ACHN (cell line): Measurements from ENCODE around the gene NDST1.

Experiments used
- DNase-seq: peaks from one replicate; pipeline ENCODE4 v3.0.0-alpha.2; 2015
- in situ Hi-C: cut with HindIII; loops from 2 replicates; pipeline ENCODE4 v1.10.0; 2017; ENCODE audit warnings: low sequenced_read_pairs, low pct_ligation_motif_present, low pct_unique_long_range_greater_than_20kb

NDST1 gene

DNA sequence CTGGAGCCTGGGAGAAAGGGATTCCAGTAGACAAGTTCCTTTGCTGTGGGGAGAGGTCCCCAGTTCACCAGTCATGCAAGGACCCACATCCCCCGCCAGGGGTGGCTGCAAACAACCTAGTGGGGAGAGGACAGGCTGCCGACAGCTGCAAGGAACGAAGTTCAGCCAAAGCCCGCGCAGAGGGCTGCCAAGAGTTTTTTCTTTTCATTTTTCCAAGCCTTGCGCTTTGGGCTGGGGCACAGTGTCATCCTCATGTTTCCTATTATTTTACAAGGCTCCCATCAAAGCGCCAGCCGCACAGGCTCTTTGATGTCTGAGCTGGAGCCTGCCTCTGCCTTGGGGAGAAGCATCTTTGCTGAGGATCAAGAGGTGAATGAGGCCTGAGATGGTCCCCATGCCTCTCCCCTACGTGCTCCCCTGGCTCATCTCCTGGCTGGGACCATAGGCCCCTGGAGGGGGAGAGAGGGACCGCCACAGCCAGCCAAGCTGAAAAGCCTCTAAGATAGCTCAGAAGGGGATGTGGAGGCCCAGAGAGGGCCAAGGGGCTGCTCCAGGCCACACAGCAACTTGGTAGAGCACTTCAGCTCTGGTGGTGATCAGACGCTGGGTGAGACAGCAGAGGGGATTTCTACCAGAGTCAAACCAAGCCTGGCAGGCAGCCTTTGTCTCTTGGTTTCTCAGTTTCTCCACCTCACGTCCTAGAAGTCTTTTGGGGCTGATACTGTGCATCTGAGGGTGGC, 82.1 kb downstream of the NDST1 start:
- in situ Hi-C loops = no loop called here
- no peak for DNase-seq

DNA sequence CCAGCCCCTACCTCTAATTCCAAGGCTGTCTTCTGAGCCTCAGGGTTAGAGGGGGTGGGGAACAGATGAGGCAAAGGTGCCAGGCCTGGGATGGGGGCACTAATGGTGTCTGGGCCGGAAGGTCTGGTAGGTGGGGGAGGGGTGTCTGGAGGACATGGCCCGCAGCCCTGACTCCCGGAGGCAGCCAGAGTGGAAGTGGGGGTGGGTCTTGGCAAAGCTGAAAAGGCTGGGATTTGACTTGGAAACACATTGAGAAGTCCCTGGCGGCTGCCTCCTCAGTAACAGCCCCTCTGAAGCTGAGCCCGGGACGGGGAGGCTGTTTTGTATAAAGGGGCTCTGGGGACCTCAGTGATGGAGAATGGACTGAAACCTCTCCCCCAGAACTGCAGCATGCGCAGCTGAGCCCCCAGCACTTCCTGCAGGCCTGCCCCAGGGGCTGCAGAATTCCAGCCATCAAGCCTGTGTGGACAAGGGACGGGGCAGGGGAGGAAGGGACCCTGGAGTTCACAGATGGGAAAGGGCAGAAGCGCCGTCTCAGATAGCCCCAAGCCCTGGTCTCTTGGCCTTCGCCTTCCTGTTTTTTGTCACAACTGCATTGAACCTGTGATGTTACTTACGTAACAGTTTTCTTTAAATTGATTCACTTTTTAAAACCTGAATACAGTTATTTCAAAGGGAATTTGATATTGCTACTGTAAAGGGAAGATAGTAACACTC, 83.2 kb downstream of the NDST1 start:
- in situ Hi-C loops = no loop called here
- DNase-seq = no peak

DNA sequence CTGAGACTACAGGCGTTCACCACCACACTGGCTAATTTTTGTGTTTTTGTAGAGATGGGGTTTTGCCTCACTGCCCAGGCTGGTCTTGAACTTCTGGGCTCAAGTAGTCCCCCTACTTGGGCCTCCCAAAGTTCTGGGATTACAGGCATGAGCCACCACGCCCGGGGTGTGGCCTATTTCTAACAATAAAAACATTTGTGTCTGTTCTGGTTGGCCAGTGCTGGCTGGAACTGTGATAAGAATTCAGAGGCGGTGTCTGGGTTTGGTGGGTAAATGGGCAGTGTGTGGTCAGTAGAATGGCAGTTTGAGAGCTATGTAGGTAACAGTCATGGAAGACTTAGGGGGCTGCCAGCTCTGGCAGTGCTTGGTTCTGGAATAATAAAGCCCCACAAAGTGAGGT, 85.7 kb downstream of the NDST1 start:
- in situ Hi-C loops = no loop called here
- DNase-seq = no peak

DNA sequence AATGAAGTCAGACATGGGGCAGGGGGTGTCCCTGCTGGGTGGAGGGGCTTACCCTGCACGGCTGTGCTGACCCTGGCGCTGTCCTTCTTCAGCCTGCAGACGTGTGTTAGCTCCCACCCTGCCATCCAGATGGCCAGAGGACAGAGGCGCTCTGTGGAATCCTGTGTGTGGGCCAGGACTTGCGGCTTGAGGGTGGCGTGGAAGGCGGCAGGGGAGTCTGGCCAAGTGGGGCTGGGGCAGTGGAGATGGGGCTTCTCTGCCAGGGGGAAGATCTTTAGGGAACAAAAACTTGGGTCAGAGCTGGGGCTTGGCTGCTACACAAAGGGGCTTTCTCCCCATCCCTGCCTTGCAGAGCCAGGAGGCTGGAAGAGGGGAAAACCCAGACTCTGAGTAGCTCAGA, 86.1 kb downstream of the NDST1 start:
- in situ Hi-C loops = no loop called here
- DNase-seq = no peak

DNA sequence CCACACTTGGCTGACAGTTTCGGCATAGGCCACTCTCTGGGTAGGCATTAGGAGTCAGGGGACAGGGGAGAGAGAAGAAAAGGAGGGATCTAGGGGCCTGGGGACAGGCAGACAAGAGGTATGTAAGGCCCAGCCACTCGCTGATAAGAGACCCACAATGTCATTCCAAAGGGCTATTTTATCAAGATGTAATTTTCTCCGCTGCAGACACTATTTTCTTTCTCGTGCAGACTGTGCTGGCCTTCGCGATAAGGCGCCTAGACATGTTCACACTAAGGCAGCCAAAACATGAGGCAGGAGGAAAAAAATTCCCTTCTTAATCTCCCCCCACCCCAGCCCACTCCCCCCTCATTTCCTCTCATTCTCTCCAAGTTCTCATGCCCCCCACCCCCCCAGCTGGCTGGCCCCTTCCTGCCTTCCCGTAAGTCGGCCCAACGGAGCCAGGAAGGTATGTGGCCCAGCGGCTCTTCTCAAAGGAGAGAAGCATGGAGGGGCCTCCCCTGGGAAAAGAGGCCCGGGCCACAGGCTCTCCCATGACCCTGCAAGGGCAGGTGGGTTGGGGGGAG, 87.6 kb downstream of the NDST1 start:
- in situ Hi-C loops = no loop called here
- DNase-seq = no peak

DNA sequence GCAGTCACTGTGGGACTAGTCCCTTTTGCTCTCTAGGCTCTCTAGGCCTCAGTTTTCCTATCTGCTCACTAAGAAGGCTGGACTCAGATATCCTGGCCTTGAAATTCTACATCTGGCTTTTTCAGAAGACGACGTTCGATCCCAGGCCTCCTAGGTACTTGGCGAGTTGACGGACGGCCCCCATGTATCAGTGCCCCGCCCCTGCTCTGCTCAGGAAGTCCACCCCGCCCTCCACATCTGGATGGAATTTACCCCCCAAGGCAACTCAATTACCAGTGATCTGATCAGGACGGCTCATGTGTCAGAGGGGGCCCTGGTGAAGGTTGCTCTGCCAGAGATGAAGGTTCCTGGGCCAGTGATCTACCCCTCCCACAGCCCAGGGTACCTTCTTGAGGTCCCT, 88.4 kb downstream of the NDST1 start:
- no peak for DNase-seq
- in situ Hi-C loops = no loop called here

DNA sequence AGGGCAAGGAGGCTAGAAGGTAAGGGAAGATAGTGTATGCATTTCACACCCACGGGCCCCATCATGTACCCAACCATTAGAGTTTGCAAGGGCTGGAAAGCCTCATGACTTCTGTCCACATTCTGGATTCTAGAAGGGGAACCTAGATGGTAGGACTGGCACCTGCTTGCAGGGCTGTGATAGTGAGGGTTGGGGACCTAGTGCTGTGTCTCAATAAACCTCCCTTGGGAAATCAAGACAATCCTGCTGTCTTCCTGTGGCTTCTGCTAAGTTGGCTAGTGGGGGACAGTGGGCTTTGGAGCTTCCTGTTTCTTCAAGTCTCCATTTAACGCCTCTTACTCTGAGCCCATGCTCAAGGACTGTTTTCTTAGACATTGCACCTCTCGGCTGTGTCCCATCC, 88.9 kb downstream of the NDST1 start:
- in situ Hi-C loops = no loop called here
- DNase-seq = no peak

DNA sequence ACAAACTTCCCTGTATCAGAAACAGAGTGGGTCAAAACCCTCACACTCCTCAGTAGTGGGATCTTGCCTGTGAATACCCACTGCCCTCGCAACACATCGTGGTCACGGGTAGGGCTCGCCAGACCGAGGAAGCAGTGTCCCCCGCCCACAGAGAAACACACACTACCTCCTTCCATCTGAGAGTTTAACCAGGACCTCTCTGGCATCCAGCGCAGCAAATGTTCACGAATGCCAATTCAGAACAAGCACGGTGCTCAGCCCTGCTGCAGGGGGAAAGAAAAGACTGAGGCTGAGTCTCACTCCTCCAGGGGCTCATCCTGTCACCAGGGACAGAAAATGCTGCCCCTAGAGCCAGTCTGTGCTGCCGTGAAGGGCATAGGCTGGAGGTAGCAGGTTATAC, 90.1 kb downstream of the NDST1 start:
- DNase-seq = no peak
- in situ Hi-C loops = no loop called here

DNA sequence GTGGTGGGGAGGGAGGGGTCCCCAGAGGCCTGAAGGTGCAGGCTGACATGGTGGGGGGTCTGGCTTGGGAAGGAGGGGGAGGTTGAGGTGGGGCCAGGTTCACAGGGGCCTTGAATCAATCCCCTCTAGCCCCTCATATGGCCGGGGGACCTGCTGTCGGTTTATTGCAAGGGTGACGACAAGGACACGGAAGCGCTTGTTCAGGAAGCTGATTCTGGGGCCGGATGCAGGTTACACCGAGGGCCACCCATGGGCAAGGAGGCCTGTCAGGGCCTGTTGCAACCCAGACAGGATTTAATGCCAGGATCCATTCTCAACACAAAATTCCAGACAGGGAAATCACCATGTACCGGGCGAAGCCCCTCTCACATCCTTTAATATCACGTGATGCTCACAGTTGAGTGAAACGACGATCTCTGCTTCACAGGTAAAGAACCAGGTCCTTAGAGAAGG, 90.9 kb downstream of the NDST1 start:
- DNase-seq = no peak
- in situ Hi-C loops = no loop called here

DNA sequence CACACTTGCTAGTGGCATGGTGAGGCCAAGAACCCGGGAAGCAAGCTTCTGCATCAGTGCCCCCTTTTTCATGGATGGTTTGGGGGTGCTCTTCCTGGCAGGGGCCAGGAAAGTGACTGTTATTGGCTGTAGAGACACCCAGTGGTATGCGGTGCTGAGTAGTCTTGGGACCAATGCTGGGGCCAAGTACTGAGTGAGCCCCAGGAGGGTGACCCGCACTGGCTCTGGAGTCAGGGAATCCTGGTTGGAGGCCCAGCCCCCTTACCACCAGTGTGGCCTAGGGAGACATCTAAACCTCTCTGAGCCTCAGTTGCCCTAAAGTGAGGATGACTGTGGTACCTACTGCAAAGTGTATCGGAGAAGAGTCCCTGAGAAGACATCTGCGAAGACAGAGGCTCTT, 91.3 kb downstream of the NDST1 start:
- in situ Hi-C loops = no loop called here
- DNase-seq = no peak

DNA sequence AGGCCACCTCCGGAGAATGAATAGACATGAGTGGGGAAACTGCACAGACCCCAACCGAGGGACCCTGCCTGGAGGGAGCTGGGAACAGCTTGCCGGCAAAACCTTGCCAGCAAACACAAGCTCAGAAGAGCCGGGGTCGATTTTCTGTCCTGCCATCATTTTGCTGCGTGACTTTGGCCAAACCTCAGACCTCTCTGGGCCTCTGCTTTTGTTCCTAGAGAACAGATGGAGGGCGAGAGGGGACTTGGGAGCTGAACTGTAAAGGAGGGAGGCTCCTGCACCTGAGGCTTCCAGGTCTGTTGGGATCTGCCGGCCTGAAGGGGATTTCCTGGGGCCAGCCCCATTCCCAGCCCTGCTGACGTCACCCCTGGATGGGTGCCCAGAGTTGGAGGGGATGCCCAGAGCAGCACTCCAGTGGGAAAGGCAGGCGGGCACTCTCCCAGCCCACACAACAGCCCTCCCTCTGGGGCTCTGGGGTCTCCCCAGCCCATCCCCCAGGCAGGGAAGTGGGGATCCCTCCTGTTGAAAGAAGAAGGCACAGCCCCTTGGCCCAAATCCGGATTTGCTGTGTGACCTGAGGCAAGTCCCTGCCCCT, 92.1 kb downstream of the NDST1 start:
- in situ Hi-C loops = no loop called here
- DNase-seq = peak; percentile 66

DNA sequence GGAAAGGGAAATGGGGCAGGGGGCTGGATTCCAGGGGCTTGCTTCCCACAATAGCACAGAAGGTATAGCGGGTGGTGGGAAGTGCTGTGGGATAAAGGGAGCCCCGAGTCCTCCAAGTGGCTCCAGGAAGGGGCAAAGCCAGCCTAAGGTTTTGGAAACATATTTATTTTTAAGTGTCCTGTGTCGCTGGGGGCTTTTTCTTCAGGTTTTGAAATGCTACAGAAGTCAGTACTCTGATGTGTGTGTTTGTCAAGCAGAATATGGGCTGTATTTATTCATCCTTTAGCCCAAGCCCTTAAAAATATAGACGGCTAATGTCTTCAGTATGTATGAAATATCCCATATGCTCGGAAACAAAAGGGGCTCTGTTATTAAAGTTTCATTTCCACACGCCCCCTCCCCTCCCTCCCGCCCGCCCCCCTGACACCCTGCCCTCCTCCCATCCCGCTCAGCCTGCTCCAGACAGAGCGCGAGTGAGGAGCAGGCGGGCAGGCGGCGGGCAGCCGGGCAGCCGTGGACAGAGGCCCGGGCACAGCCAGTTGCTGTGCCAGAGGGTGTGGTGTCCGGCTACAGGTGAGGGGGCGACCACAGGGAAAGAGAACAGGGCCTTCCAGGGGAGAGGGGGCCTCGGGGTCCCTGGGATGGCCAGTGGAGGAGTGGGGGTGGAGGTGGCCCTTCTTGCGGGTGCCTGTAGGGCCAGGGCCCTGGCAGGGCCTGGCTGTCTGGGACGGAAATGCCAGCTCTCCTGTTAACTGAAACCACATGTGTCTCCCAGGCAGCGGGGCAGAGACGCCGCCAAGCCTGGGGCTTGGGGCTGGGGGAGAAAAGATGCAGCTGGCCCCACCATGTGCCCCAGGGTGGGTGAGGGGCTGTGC, 92.9 kb downstream of the NDST1 start:
- no peak for DNase-seq
- in situ Hi-C loops = no loop called here

DNA sequence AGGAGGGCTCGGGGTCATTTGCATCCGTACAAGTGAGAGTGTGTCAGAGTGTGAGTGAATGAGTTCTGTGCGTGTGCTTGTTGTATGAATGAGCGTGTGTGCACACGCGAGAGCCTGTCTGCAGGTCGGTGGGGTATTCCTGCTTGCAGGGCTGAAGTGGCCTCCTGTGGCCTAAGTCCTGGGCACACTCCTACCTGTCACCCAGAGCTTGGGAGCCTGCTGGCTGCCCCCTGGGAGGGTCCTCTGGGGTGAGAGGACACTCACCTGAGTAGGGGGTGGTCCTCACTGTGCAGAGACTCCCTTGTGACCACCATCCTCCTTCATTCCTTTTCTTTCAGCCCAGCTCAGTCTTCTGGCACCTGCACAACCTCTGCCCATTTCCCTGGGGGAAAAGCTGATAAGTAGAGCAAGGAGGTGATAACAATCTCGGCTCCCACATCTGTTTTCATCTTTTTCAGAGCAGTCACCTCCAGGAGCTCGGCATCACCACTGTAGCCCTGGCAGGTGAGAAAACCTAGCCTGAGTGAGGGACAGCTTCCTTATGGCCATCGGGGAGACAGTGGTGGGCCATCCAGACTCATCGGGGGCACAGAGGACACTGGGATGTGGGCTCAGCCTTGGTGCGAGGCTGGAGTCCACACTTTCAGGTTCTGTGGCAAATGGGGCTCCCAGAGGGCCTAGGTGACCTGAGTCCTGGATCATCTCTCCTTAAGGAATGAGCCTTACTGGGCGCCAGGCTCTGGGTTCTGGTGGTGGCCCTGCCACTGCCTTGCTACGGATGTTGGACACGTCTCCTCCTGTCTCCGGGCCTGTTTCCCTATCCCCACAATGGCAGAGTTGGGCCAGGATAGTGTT, 93.8 kb downstream of the NDST1 start:
- in situ Hi-C loops = no loop called here
- DNase-seq = no peak

DNA sequence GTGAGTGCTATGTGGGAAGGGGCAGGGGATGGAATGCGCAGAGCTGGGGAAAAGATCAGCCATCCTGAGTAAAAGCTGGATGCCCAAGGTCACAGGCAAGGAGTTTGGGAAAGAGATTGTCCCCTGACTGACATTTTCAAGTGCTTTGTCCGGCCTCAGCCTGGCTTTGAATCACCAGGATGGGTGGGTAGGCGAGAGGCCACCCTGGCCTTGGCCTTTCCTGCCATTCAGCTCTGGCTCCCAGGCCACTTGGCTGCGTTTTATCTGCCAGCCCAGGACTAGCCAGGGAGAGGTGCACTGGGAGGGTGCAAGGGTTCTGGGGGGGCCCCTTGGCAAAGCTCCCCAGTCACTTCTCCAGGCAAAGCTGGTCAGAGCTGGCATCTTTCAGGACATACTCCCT, 95.1 kb downstream of the NDST1 start:
- DNase-seq = no peak
- in situ Hi-C loops = no loop called here

DNA sequence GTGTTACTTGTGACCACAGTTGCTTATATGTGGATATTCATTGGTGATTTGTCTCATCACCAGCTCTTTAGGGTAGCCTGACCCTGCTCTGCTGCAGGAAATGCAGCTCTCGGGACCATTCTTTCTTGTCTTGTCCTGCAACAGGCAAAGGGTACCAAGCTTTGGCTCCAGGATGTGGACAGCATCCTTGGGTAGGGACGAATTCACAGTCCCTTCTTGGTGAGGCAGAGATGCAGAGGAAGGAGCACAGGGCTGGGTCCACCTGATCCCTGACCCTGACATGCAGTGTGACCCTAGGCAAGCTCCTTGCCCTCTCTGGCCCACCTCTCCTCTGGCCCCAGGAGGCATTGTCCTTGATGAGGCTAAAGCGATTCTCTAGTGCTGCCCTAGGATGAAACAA, 95.6 kb downstream of the NDST1 start:
- in situ Hi-C loops = no loop called here

DNA sequence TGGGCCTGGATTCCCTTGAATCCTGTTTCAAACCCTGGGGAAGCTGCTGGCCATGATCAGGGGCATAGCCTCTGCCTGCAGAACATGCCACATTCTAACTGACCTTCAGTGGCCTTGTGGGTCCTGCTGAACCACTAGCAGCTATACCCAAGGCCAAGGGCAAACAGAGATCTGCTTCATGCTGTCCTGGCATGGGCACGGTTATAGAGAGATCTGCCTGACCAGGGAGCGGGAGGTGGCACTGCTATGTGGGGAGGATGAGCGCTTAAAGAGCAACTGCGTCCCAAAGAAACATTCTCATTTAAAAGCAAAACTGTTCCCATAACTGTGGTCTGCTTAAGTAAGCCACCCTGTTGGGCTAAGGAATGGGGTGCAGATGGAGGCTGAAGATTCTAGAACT, 96.1 kb downstream of the NDST1 start:
- DNase-seq = no peak
- in situ Hi-C loops = no loop called here

More for the DNA sequence above, 95.6 kb downstream of the NDST1 start:
- no peak for DNase-seq

DNA sequence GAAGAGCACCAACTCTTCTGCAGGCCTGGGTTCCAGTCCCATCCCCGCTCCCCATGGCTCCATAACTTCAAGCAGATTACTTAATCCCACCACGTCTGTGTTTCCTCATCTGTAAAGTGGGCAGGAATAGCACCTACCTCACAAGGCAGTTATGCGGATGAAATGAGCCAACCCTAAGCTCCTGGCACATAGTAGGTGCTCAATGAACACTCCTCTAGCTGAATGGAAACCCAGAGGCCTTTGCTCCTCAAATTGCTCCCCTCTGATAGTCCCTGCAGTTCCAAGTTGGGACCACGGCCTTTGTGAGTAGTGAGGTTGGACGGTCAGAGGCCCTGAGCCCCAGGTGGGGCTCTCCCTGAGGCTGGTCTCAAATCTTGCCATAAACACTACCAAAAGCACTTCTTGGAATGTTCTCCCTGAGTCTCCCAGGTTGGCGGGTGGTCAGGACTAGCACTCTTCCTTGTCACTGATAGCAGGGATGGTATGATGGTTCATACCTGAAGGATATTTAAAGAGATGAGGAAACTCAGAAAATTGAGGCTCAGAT, 97.0 kb downstream of the NDST1 start:
- in situ Hi-C loops = no loop called here
- no peak for DNase-seq

DNA sequence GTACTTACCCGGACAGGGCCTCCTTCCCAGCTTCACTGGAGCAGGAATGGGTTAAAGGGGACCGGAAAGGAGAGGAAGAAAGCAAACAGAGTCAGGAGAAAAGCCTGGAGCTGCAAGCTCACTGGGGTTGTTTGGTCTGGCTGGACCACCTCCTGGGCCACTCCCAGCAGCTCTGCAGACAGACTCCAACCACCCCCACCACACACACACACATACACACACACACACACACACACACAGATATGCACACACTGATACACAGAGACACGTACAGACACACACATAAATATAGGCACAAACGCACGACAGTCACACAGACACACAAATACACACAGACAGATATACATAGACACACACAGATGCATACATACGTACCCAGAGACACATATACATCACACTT, 97.6 kb downstream of the NDST1 start:
- DNase-seq = no peak
- in situ Hi-C loops = no loop called here
